Common myeloid progenitor, CD34-positive (primary cell): Measurements from ENCODE around the gene WWTR1.

Source experiments
- CTCF ChIA-PET: fragments of 350-600 bp; sonication (Branson Sonifier 250); formaldehyde crosslinking; loops from one replicate; lab custom pipeline; 2021; ENCODE audit warnings: antibody characterized with exemption; lab: Charles Lee
- POLR2A ChIA-PET: fragments of 350-600 bp; sonication (Branson Sonifier 250); formaldehyde crosslinking; loops from one replicate; lab custom pipeline; 2021; ENCODE audit warnings: antibody characterized with exemption; lab: Charles Lee
- DNase-seq, 3 donors: peaks; one replicate each; pipeline versions ENCODE4 v3.0.0 to v3.0.0-alpha.2; 2013
- H3K27ac ChIP-seq, 2 experiments: 1 replicate in 1 of 2; 2 replicates in 1 of 2; pipeline ENCODE4 v1.7.0; 2013; ENCODE audit warnings: inconsistent platforms in 2 of 2, low read length in 2 of 2, mild to moderate bottlenecking in 2 of 2, low read depth in 1 of 2, moderate library complexity in 1 of 2; ENCODE audit not compliant: severe bottlenecking in 2 of 2, insufficient read depth in 1 of 2, poor library complexity in 1 of 2
- H3K27me3 ChIP-seq, 5 experiments: replicated peaks in 2 of 5; 1 replicate in 3 of 5; 2 replicates in 2 of 5; pipeline versions ENCODE4 v1.6.1 to v1.7.0; 2013; ENCODE audit warnings: low read length in 4 of 5, mild to moderate bottlenecking in 2 of 5, moderate library complexity in 2 of 5, inconsistent platforms in 1 of 5; ENCODE audit not compliant: insufficient read depth in 5 of 5, control insufficient read depth in 4 of 5
- H3K36me3 ChIP-seq, 4 experiments: 1 replicate in 2 of 4; 2 replicates in 2 of 4; pipeline versions ENCODE4 v1.6.1 to v1.7.0; 2013; ENCODE audit warnings: low read length in 3 of 4, control low read depth in 1 of 4, mild to moderate bottlenecking in 1 of 4; ENCODE audit not compliant: control insufficient read depth in 4 of 4, insufficient read depth in 4 of 4
- H3K4me1 ChIP-seq, 4 experiments: 1 replicate in 3 of 4; 2 replicates in 1 of 4; pipeline versions ENCODE4 v1.6.1 to v1.7.1; 2013; ENCODE audit warnings: low read length in 3 of 4, mild to moderate bottlenecking in 3 of 4, control low read depth in 1 of 4, inconsistent platforms in 1 of 4, moderate library complexity in 1 of 4; ENCODE audit not compliant: control insufficient read depth in 4 of 4, insufficient read depth in 4 of 4; ENCODE audit errors: control extremely low read depth in 1 of 4
- H3K4me3 ChIP-seq, 7 experiments: 1 replicate in 4 of 7; 2 replicates in 3 of 7; pipeline versions ENCODE4 v1.5.1 to v1.7.0; 2013; ENCODE audit warnings: mild to moderate bottlenecking in 7 of 7, low read length in 6 of 7, moderate library complexity in 6 of 7, inconsistent platforms in 2 of 7, low read depth in 2 of 7, control low read depth in 1 of 7; ENCODE audit not compliant: insufficient read depth in 4 of 7, control insufficient read depth in 1 of 7; ENCODE audit errors: extremely low read depth in 1 of 7
- H3K9me3 ChIP-seq, 5 experiments: 1 replicate in 4 of 5; 2 replicates in 1 of 5; pipeline versions ENCODE4 v1.6.1 to v1.7.1; 2013; ENCODE audit warnings: low read length in 4 of 5, mild to moderate bottlenecking in 2 of 5, inconsistent platforms in 1 of 5, low read depth in 1 of 5, moderate library complexity in 1 of 5; ENCODE audit not compliant: control insufficient read depth in 4 of 5, insufficient read depth in 2 of 5; ENCODE audit errors: control extremely low read depth in 1 of 5
- WGBS: methylation state at CpG from one replicate; pipeline ENCODE4 v1.1.5; 2013; ENCODE audit not compliant: insufficient coverage; 5-methylcytosine and 5-hydroxymethylcytosine counted together

The WWTR1 gene

DNA sequence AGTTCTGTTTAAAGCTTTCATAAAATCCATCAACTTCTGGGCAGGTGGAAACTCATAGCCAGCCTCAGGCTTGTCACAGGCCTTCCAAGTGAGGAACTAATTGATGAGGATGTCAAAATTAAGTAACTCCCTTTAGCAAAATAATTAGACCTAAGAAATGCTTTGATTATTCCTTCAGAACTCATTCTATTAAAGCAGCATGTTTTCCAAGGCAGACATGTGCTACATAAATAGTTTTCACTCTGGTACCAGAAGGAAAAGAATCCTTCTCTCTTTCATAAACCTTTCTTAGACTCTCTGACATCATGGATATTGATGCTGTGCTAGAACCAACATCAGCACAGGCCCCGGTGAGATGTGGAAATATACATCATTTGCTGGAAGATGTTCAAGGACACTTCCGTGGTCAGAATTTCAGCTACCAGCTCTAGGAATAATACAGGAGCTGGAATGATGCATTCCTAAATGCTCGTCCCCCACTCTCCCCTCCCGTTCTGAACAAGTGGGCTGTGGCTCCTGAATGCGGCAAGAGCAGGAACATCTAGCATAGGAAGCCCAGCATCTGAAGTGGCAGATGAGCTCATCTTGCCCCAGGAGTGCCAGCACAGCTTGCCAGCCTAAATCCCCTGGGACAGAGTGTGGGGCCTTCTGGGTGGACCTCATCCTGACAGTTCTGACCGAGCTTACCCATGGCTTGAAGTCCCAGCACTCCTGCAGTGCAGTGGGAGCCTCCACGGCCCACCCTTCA is 82.4 kb downstream of the WWTR1 start:
- ChIA-PET CTCF (interaction anchor here (0.7 to 1.1 kb wide), 2 partner anchors 8 to 66 kb away, joined by 4 to 5 read pairs; no protein-coding TSS in a partner anchor), POLR2A (no interaction called here)
- Histone ChIP-seq H3K36me3 (no peaks in the 10 kb centered on the region), H3K4me3 (no peak overlapping the region), H3K27ac (no peak overlapping the region), H3K4me1 (peaks cover 0 to 15% (median 8%) of the 10 kb centered on the region in 4 experiments), H3K9me3 (no peaks in the 10 kb centered on the region), H3K27me3 (peaks cover 0 to 4% (median 0%) of the 10 kb centered on the region in 5 experiments)
- DNase-seq, result peak in 1 of 3 donors; percentile 25
- 92% methylated on average over 5 of the region's 7 CpGs for WGBS

DNA sequence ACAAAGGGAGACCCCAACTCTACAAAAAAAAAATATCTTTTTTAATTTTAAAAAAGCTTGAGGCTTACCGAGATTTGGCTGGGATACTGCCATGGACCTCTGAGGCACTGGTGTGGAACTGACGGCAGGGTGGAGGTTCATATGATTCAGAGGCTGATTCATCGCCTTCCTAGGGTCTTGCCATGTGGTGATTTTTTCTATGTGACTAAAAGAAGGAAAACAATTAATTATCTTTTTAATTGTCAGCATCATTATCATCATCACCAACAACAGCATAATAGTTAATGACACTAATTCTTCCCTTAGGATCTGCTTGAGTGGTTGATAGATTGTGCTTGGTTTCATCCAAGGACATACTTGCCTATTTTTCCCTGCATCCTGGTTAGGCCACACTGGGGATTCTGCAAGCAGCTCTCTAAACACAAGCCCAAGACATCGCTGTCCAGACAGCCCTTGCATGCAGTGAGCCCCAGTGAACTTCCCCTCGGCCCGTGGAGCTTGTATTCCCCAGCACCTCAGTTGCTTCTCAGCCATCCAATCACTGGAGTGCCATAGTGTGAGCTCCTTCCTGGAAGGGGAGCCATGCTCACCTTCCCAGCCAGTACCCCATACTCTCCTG is 84.9 kb downstream of the WWTR1 start:
- Histone ChIP-seq H3K4me3 (no peak overlapping the region), H3K36me3 (no peaks in the 10 kb centered on the region), H3K27ac (no peak overlapping the region), H3K4me1 (peaks cover 0 to 15% (median 8%) of the 10 kb centered on the region in 4 experiments), H3K27me3 (peaks cover 0 to 4% (median 0%) of the 10 kb centered on the region in 5 experiments), H3K9me3 (no peaks in the 10 kb centered on the region)
- DNase-seq, result no peak
- CTCF ChIA-PET, result interaction anchor here (1.0 to 1.5 kb wide), 6 partner anchors 8 to 191 kb away, joined by 3 to 5 read pairs (median 4); no protein-coding TSS in a partner anchor
- WGBS, result 90% methylated on average over 5 of the region's 6 CpGs
- POLR2A ChIA-PET, result no interaction called here

DNA sequence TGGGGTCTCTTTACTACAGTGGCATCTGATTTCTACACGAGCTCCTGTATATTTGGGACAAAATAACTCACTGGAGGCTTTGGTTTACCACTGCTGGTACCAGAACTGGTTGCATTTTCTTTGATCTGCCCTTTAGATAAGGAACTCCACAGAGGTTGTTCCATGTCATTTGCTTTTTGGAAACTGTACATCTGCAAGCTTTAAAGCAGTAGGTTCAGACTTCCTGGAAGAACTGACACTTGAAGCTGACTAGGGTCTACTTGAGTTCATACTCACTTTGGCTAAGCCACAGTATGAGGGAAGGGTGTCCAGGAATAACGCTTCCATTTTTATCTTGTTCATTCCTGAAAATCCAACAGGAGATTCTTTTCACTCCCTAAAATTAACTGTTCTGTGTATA is 86.4 kb downstream of the WWTR1 start:
- peaks cover 0 to 12% (median 7%) of the 10 kb centered on the region in 4 experiments for H3K4me1 ChIP-seq
- H3K36me3 ChIP-seq, result no peaks in the 10 kb centered on the region
- ChIA-PET CTCF (interaction anchor here (1.0 to 5.3 kb wide), 4 partner anchors 8 to 182 kb away, joined by 3 to 30 read pairs (median 3); no protein-coding TSS in a partner anchor), POLR2A (no interaction called here)
- peaks cover 0 to 6% (median 0%) of the 10 kb centered on the region in 5 experiments for H3K27me3 ChIP-seq
- H3K4me3 ChIP-seq, result no peak overlapping the region
- no peaks in the 10 kb centered on the region for H3K9me3 ChIP-seq
- H3K27ac ChIP-seq, result no peak overlapping the region
- 80% methylated on average over 1 of the region's 2 CpGs for WGBS
- DNase-seq, result no peak

DNA sequence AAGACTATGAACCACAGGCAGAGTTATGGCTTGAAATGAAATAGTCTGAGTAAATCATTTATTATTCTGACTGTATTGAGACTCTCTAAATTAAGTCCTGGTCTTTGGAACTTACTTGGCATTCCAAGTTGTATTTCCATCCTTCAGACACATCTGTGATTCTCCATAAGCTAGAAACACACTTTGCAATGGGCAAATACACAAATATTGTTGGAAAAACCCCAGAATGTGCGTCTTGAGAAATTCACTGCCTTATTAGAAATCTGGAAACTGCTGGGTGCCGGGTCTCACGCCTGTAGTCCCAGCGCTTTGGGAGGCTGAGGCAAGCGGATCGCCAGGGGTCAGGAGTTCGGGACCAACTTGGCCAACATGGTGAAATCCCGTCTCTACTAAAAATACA is 87.8 kb downstream of the WWTR1 start:
- POLR2A ChIA-PET, result no interaction called here
- CTCF ChIA-PET, result interaction anchor here (0.9 to 5.3 kb wide), 11 partner anchors 11 to 202 kb away, joined by 3 to 30 read pairs (median 6); partner anchors contain the start of genes COMMD2 and WWTR1
- no peaks in the 10 kb centered on the region for H3K4me1 ChIP-seq

DNA sequence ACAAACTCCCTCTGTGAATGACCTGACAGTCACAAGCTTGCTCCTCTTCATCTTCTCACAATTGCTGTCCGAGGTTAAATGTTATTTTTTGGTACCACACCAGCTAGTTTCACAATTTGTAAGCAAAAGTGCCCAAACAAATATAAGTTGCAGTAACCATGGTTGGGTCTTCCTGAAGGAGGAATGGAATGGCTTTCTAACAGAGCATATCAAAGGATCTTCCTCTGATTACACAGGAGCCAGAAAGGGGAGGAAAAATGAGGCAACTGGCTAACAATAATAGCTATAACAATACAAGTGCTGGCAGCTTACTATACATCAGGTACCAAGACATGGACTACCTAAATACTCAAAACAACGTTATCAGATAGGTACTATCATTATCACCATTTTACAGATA is 90.4 kb downstream of the WWTR1 start:
- no peaks in the 10 kb centered on the region for H3K4me1 ChIP-seq
- WGBS, result 100% methylated on average over 1 of the region's 2 CpGs
- ChIA-PET CTCF (interaction anchor here (1.1 to 5.3 kb wide), 9 partner anchors 7 to 204 kb away, joined by 3 to 30 read pairs (median 4); no protein-coding TSS in a partner anchor), POLR2A (no interaction called here)
- H3K36me3 ChIP-seq, result no peaks in the 10 kb centered on the region
- no peak overlapping the region for H3K27ac ChIP-seq
- no peak overlapping the region for H3K4me3 ChIP-seq
- no peak for DNase-seq
- H3K9me3 ChIP-seq, result no peaks in the 10 kb centered on the region
- H3K27me3 ChIP-seq, result peaks cover 0 to 4% (median 0%) of the 10 kb centered on the region in 5 experiments

More for the DNA sequence above, 87.8 kb downstream of the WWTR1 start:
- no peak for DNase-seq
- H3K36me3 ChIP-seq, result no peaks in the 10 kb centered on the region
- WGBS, result 95% methylated on average over 8 of the region's 8 CpGs
- H3K27ac ChIP-seq, result no peak overlapping the region
- peaks cover 0 to 6% (median 0%) of the 10 kb centered on the region in 5 experiments for H3K27me3 ChIP-seq
- H3K4me3 ChIP-seq, result no peak overlapping the region
- no peaks in the 10 kb centered on the region for H3K9me3 ChIP-seq

DNA sequence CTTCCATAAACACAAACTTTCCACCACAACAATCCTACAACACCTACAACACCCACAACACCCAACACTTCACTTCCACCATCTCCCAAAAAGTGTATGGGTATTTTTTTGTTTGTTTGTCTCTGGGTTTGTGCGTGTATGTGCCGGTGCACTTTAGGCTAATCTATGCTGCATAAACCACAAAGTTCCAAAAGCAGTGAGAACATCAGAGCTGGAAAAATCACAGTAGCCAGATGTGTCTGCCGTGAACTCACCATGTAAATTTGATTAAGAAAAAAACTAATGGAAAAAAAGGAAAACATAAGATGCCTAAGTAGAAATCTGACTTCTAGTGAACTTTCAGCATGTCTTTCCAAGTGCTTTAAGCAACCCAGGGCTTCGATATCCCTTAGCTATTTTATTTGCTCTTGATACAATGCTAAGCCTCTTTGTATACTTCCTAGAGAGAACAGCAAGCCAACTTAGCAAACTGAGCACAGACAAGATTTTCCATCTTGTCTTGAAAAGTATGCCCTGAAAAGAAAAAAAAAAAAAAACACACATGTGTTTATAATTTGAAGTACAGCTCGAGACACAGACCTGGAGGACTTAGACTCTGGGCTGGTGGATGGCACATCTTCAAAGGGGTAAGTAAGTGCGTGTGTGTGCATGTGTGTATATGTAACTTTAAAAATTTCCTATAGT is 91.4 kb downstream of the WWTR1 start:
- Histone ChIP-seq H3K4me1 (no peaks in the 10 kb centered on the region), H3K4me3 (no peak overlapping the region), H3K36me3 (no peaks in the 10 kb centered on the region), H3K27me3 (peaks cover 0 to 2% (median 0%) of the 10 kb centered on the region in 5 experiments), H3K9me3 (no peaks in the 10 kb centered on the region), H3K27ac (no peak overlapping the region)
- ChIA-PET CTCF (interaction anchor here (1.1 to 5.3 kb wide), 5 partner anchors 10 to 205 kb away, joined by 4 to 30 read pairs (median 5); no protein-coding TSS in a partner anchor), POLR2A (no interaction called here)
- WGBS, result 100% methylated on average over 3 of the region's 6 CpGs
- DNase-seq, result no peak
